HG03060 (cell line): ENCODE results near the gene ADAM29.
"Not testable (repeated sequence)": the region's sequence is repeated elsewhere in the genome, so short reads cannot be mapped to it uniquely, and the experiment has no call there.

Experiments used
- ATAC-seq: cut with Tn5 transposase; IDR thresholded peaks from one replicate; pipeline ENCODE4 v1.9.1; 2021; ENCODE audit warnings: low read depth, moderate number of reproducible peaks; ENCODE audit not compliant: unreplicated experiment

ADAM29 gene

GRCh38 chr4:174918058-174918457, at the start of gene ADAM29:
Gene ADAM29, plus strand, starts transcription at chr4:174918358. Its CDS starts 57,168 bp downstream, at chr4:174975526.
- ATAC-seq, result no peak

DNA sequence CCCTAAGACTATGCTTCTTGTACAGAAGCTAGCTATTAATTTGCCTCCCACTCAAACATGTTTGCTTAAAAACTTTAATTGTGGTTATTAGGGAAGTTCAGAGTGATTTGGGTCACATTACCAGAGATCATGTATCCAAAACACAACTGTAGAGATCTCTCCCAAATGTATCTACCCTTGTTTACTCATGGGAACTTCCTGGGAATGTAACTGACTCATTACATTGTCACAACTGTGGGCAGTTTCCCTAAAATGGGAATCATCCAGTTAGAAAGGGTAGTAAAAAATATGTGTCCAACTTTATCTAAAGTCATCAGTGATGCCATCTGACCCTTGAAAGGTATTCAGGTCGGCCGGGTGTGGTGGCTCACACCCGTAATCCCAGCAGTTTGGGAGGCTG, 48.8 kb upstream of the ADAM29 start:
- ATAC-seq, result no peak

DNA sequence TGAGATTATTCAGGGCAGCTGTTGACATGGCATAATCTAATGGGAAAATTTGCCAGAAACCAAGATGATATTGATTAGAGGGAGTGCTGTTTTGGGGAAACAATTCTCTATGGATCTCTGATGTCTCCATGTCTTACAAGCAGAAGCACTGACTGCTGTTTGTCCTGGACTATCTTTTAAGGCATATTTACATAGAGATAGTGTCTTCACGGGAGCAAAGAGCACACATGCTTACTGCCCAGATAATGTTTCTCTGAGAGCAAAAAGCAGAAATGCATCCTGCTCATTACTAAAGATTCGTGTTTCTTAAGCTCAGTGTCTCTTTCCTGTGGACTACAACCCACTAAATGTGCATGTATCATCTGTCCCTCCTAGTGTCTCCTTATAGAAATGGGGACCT, 47.8 kb upstream of the ADAM29 start:
- ATAC-seq, result no peak

DNA sequence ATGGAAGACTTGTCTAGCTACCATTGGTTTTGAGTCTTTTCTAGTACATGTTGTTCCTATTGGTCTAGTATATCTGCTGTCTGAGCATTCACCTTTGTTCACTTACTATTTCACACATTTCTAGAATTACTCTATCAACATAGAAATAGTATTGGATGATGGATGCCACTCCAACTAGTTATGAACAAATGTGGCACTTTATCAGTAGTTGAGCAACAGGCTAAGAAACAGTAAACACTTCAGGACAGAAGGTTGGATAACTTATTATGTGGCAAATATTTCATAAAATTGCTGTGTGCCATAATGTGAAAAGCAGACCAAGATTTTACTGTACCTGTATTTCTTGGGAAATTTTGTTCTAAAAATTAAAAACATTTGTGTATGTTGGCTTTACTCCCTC, 46.8 kb upstream of the ADAM29 start:
- no peak for ATAC-seq

- not testable (repeated sequence) for ATAC-seq
Measured at GRCh38 chr4:174873146-174873545, 45.0 kb upstream of the ADAM29 start.

GRCh38 chr4:174873931-174874330, 44.2 kb upstream of the ADAM29 start:
- ATAC-seq, result no peak

DNA sequence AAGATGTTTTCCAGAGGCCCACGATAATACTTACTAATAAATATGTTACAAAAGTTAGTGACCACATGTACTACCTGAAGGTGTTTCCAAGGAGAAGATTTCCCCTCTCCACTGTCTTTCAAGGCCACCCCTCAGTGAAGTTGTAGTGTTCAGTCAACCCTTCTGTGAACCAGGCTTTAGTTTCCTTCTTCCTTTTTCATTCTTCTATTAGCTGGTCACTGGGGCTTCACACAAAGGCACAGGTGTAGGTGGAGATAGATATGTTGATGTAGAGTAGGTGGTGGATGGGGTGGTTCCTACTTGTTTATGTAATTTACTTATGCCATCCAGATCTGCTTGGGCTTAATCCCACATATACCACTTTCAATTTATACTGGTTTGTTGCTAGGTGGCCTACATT, 43.3 kb upstream of the ADAM29 start:
- ATAC-seq, result no peak

DNA sequence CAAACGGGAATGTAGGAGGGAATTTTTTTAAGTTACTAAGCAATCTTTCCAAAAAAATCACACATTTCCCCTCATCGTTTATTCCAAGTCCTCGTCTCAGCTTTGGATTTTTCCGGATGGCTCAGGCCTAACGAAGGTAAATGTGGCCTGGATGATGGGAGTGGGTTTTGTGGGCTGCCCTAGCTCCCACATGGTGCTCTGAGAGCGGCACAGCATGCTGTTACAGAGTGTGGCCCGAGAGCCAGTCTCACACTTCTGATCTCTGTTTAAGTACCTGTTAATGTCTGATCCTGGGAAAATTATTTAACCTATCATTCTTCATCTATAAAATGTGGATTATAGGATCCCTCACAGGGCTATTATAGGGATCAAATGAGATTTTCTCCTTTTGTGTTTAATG, 38.2 kb upstream of the ADAM29 start:
- no peak for ATAC-seq

DNA sequence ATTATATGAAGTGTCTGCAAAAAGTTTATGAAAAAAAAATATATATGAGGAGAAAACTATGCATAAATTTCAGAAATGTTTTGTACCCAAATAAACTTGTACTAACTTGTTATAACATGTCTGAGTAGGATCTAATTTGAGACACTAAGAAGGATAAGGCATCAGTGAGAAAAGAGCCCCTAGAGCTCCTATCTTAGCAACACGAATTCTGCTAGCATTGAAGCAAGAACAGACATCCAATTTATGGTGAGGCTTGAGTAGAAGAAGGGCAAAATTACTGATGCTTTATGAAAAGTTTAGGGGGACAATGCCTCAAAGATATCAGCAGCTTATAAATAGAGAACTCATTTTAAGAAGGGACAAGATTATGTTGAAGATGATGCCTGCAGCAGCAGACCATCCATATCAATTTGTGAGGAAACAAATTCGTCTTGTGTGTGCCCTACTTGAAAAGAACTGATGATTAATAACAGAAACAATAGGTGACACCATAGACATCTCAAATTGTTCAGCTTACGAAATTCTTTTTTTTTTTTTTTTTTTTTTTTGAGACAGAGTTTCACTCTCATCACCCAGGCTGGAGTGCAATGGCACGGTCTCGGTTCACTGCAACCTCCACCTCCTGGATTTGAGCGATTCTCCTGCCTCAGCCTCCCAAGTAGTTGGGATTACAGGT, 35.7 kb upstream of the ADAM29 start:
- ATAC-seq, result no peak

GRCh38 chr4:174907508-174907907, 10.7 kb upstream of the ADAM29 start:
- no peak for ATAC-seq

GRCh38 chr4:174910271-174910670, 7.9 kb upstream of the ADAM29 start:
- no peak for ATAC-seq

- no peak for ATAC-seq
Measured at GRCh38 chr4:174912919-174913543, 5.1 kb upstream of the ADAM29 start.

GRCh38 chr4:174919886-174920423, 1.8 kb downstream of the ADAM29 start:
- ATAC-seq, result no peak

- no peak for ATAC-seq
Measured at GRCh38 chr4:174926958-174927357, 8.8 kb downstream of the ADAM29 start.

DNA sequence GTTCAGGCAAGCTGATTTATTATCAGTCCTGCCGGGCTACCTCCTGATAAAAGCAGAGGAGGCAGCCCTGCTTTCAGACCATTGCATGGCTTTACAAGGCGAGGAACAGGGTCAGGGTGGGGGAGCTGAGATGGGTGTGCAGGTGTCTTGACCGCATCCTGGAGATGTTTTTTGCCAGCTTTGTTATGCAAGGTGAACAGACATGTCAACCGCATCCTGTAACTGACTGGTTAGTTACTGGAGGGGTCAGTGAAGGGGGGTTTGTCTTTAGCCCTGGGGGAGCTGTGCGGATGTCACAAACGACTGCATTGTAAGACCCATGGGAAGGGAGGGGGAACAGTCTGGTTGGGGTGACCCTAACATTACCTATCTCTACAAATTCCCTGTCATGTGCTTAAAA, 10.0 kb downstream of the ADAM29 start:
- ATAC-seq, result no peak

GRCh38 chr4:174928575-174929253, 10.6 kb downstream of the ADAM29 start:
- ATAC-seq, result no peak

DNA sequence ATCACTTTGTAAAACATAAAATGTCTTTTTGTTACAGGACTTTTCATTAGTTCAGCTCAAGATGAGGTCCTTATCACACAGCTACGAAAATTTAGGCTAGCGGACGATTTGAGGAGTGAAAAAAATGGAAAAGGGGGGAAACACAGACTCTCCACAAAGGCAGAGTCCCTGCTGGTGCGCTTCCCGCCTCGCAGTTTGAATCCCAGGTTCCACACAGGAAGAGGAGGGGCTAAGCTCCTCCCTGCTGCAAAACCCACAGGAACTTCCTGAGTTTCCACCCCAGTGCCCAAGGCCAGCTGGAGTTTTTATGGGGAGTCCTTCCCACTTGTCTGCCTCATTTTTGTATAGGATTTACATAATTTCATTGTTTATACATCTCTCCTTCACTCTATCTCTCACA, 11.2 kb downstream of the ADAM29 start:
- no peak for ATAC-seq

- no peak for ATAC-seq
Measured at GRCh38 chr4:174930895-174931294, 12.7 kb downstream of the ADAM29 start.

DNA sequence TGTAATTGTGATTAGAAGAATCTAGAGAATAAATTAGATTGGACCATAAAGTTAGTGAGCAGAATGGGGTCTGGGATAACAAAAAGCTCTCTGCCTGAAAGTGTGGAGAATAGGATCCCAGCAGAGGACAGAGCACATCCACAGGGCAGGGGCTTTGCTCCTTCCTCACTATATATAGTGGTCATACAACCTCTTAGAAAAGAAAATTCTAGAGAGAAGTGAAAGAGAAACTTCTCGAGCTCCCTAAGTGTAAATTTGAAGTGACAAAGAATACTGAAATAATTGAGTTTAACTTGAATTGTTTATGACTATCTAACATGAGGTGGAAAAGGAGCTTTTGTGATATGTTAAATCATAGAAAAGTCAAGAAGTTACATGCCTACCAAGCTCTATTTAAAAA, 14.9 kb downstream of the ADAM29 start:
- ATAC-seq, result no peak

- ATAC-seq, result no peak
Measured at GRCh38 chr4:174934360-174934759, 16.2 kb downstream of the ADAM29 start.

GRCh38 chr4:174935607-174936006, 17.4 kb downstream of the ADAM29 start:
- no peak for ATAC-seq

DNA sequence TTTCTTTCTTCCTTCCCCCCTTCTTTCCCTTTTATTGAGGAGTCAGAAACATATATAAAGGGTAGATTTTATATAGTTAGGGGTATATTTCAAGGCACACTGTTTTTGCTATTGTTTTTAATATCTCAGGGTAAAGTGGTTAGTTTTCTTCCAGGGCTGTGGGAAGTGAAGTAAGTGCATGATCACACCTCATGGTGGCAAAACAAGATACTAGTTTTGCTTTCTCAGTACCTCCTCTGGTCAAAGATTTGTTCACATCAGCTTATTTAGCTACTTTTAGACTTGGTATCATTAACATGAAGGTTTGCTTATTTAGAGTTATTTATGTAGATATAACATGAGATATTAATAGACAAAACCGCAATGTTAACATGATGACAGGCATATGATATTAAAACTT, 21.8 kb downstream of the ADAM29 start:
- no peak for ATAC-seq
